SJCRH30 (cell line): ENCODE results near the gene ZBTB25. TPM values are rescaled to one million over a fixed set of nuclear protein-coding genes. Genes with fewer than 3 reads are reported as not detected.

Experiments used
- DNase-seq, 2 experiments: peaks; one replicate each; pipeline ENCODE4 v3.0.0-alpha.2; 2015 to 2020
- H3K27ac ChIP-seq: fragments of 250-450 bp; sonication (Bioruptor Pico); 2 replicates; pipeline ENCODE4 v1.5.1; 2020; ENCODE audit warnings: mild to moderate bottlenecking, moderate library complexity
- H3K27me3 ChIP-seq: fragments of 250-450 bp; sonication (Bioruptor Pico); 2 replicates; pipeline ENCODE4 v1.5.1; 2020; ENCODE audit warnings: mild to moderate bottlenecking, moderate library complexity
- H3K36me3 ChIP-seq: fragments of 250-450 bp; sonication (Bioruptor Pico); 2 replicates; pipeline ENCODE4 v1.5.1; 2020; ENCODE audit warnings: mild to moderate bottlenecking, moderate library complexity
- H3K4me1 ChIP-seq: fragments of 250-450 bp; sonication (Bioruptor Pico); 2 replicates; pipeline ENCODE4 v1.5.1; 2020; ENCODE audit warnings: mild to moderate bottlenecking, moderate library complexity
- H3K4me3 ChIP-seq: fragments of 250-450 bp; sonication (Bioruptor Pico); 2 replicates; pipeline ENCODE4 v1.5.1; 2020; ENCODE audit warnings: mild to moderate bottlenecking, moderate library complexity
- H3K9me3 ChIP-seq: fragments of 250-450 bp; sonication (Bioruptor Pico); replicated peaks from 2 replicates; pipeline ENCODE4 v1.5.1; 2020; ENCODE audit warnings: mild to moderate bottlenecking, moderate library complexity
- total RNA-seq: library from RNA; depleted of rRNA; stranded (reverse); fragments of >200 nt; shearing (Covaris generic); gene quantifications from 2 replicates; pipeline ENCODE4 v1.2.3, GENCODE V29; 2014; rRNA removed

Gene ZBTB25
- 4.8 and 7.0 TPM in 2 replicates for total RNA-seq

DNA sequence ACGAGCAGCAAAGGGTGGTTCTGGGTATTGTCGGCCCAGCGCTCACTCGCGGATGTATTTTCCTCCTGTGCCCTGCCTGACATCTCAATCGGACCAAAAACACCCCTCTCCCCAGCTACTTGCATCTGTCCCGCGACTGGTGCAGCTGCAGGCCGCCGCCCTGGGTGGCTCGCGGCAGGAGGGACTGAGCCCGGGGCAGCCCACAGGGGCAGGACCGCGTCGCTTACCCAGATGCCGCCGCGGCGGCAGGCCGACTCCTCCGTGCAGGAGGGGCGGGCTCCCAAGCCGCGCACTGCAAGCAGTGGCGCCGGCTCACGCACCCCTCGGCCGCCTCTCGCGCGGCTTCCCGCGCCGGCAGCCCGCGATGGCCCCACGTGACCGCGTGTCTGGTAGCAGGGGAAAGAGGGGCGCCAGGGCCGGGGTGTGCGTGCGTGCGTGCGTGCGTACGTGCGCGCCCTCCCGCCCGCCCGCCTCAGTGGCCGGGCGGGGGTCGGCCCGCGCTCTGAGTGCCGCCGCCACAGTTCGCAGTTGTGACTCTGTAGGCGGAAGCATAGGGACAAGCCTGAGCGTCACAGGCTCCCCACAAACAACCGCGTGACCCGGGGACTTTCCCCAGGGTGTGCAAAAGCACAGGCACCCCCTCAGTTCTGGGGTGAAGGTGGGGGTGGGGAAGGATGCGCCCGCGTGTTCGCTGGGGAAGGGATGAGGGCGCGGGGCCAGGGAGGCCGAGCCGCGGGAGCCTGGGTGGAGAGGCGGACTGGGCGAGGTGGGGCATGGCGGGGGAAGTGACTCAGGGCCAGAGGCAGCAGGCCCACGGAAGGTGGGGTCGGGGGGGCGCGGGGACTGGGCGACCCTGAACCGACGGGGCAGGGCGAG lies at the start of gene ZBTB25:
ZBTB25 (minus strand) TSS at position 405 of the 876 bp plus-strand sequence. CDS start 13,305 bp downstream, outside the sequence.
- peak; percentile 91 for DNase-seq
- H3K4me3 ChIP-seq, result peak within 1 kb of the TSS; percentile 93
- 0 out of 2 replicates have a peak, but pooled peaks cover 1% of the 10 kb centered on the region for H3K36me3 ChIP-seq
- H3K4me1 ChIP-seq, result peaks cover 16% of the 10 kb centered on the region
- H3K9me3 ChIP-seq, result no peaks in the 10 kb centered on the region
- H3K27ac ChIP-seq, result peak within 1 kb of the TSS; percentile 96
- no peaks in the 10 kb centered on the region for H3K27me3 ChIP-seq

- Histone ChIP-seq H3K9me3 (no peaks in the 10 kb centered on the region), H3K27me3 (peaks cover 4% of the 10 kb centered on the region; the same call in 1 of the 2 replicates), H3K36me3 (no peaks in the 10 kb centered on the region), H3K4me1 (no peaks in the 10 kb centered on the region), H3K27ac (no peak overlapping the region), H3K4me3 (no peak overlapping the region)
- no peak for DNase-seq
Measured at GRCh38 chr14:64550621-64551333, 47.1 kb upstream of the ZBTB25 start.

GRCh38 chr14:64549791-64550620 lies 46.4 kb upstream of the ZBTB25 start, which contains the start of gene PPP1R36:
Gene PPP1R36 (plus strand): TSS chr14:64549961. CDS start chr14:64549998, 37 bp downstream.
- Histone ChIP-seq H3K36me3 (no peaks in the 10 kb centered on the region), H3K4me3 (no peak within 1 kb of the TSS), H3K27ac (no peak within 1 kb of the TSS), H3K9me3 (no peaks in the 10 kb centered on the region), H3K27me3 (no peaks in the 10 kb centered on the region; the same call in 1 of the 2 replicates), H3K4me1 (no peaks in the 10 kb centered on the region)
- DNase-seq, result no peak

DNA sequence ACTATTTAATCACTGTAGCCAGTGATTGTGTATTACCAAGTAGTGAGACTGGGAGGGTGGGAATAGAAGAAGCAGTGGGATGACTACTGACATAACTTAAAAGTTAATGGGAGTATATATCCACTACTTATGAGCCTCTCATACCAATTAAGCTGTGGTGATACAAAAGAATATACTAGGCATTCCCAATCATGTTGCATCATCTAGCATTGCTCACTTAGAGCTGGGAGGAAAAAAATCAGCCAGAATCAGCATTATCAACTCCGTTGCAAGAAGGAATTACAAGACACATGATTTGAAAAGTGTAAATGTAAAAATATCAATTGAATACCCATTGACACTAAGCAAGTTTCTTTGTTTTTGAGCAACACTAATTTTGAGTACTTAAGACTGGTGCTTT lies 45.4 kb upstream of the ZBTB25 start:
- Histone ChIP-seq H3K36me3 (no peaks in the 10 kb centered on the region), H3K4me1 (no peaks in the 10 kb centered on the region), H3K27me3 (no peaks in the 10 kb centered on the region; the same call in 1 of the 2 replicates), H3K4me3 (no peak overlapping the region), H3K27ac (no peak overlapping the region), H3K9me3 (no peaks in the 10 kb centered on the region)
- no peak for DNase-seq

GRCh38 chr14:64544607-64545312 lies 41.1 kb upstream of the ZBTB25 start:
- Histone ChIP-seq H3K4me1 (no peaks in the 10 kb centered on the region), H3K4me3 (no peak overlapping the region), H3K9me3 (no peaks in the 10 kb centered on the region), H3K36me3 (no peaks in the 10 kb centered on the region), H3K27me3 (no peaks in the 10 kb centered on the region), H3K27ac (no peak overlapping the region)
- no peak for DNase-seq

- no peak for DNase-seq
- Histone ChIP-seq H3K27me3 (no peaks in the 10 kb centered on the region), H3K36me3 (no peaks in the 10 kb centered on the region), H3K9me3 (no peaks in the 10 kb centered on the region), H3K4me3 (no peak overlapping the region), H3K27ac (no peak overlapping the region), H3K4me1 (no peaks in the 10 kb centered on the region)
Measured at GRCh38 chr14:64542836-64543201, 39.2 kb upstream of the ZBTB25 start.

GRCh38 chr14:64541972-64542835 lies 38.6 kb upstream of the ZBTB25 start:
- H3K4me1 ChIP-seq, result no peaks in the 10 kb centered on the region
- H3K4me3 ChIP-seq, result no peak overlapping the region
- no peaks in the 10 kb centered on the region for H3K36me3 ChIP-seq
- H3K27me3 ChIP-seq, result no peaks in the 10 kb centered on the region
- H3K27ac ChIP-seq, result no peak overlapping the region
- no peak for DNase-seq
- no peaks in the 10 kb centered on the region for H3K9me3 ChIP-seq

DNA sequence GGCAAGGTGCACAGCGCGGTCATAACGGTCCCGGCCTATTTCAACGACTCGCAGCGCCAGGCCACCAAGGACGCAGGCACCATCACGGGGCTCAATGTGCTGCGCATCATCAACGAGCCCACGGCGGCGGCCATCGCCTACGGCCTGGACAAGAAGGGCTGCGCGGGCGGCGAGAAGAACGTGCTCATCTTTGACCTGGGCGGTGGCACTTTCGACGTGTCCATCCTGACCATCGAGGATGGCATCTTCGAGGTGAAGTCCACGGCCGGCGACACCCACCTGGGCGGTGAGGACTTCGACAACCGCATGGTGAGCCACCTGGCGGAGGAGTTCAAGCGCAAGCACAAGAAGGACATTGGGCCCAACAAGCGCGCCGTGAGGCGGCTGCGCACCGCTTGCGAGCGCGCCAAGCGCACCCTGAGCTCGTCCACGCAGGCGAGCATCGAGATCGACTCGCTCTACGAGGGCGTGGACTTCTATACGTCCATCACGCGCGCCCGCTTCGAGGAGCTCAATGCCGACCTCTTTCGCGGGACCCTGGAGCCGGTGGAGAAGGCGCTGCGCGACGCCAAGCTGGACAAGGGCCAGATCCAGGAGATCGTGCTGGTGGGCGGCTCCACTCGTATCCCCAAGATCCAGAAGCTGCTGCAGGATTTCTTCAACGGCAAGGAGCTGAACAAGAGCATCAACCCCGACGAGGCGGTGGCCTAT lies 37.8 kb upstream of the ZBTB25 start:
- Histone ChIP-seq H3K4me3 (no peak overlapping the region), H3K27ac (no peak overlapping the region), H3K9me3 (no peaks in the 10 kb centered on the region), H3K4me1 (no peaks in the 10 kb centered on the region), H3K27me3 (no peaks in the 10 kb centered on the region), H3K36me3 (no peaks in the 10 kb centered on the region)
- DNase-seq, result no peak

DNA sequence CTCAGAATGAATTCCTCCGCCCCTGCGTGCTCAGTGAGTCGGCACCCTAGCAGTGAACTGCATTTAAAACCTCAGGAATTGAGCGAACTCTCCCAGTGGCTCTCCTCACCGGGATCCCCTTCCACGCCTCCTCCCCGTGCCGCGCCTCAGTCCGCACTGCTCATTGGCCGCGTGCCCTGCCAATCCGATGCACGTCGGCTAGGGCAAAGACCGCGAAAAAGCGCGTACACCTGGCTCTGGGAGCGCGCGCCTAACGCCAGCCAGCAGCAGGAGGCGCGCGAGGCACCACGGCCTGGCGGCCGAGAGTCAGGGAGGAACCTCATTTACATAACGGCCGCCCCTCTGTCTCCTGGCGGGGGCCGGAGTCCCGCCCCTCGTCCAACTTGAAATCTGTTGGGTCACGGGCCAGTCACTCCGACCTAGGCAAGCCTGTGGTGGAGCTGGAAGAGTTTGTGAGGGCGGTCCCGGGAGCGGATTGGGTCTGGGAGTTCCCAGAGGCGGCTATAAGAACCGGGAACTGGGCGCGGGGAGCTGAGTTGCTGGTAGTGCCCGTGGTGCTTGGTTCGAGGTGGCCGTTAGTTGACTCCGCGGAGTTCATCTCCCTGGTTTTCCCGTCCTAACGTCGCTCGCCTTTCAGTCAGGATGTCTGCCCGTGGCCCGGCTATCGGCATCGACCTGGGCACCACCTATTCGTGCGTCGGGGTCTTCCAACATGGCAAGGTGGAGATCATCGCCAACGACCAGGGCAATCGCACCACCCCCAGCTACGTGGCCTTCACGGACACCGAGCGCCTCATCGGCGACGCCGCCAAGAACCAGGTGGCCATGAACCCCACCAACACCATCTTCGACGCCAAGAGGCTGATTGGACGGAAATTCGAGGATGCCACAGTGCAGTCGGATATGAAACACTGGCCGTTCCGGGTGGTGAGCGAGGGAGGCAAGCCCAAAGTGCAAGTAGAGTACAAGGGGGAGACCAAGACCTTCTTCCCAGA lies 36.9 kb upstream of the ZBTB25 start, which contains the start of gene HSPA2:
HSPA2 (plus strand) TSS at position 534 of the 995 bp plus-strand sequence; CDS start at position 643, 109 bp downstream.
- H3K4me1 ChIP-seq, result no peaks in the 10 kb centered on the region
- no peaks in the 10 kb centered on the region for H3K9me3 ChIP-seq
- peak within 1 kb of the TSS; percentile 70 for H3K27ac ChIP-seq
- DNase-seq, result peak; percentile 90
- H3K4me3 ChIP-seq, result peak within 1 kb of the TSS; percentile 62
- H3K27me3 ChIP-seq, result no peaks in the 10 kb centered on the region
- H3K36me3 ChIP-seq, result no peaks in the 10 kb centered on the region

DNA sequence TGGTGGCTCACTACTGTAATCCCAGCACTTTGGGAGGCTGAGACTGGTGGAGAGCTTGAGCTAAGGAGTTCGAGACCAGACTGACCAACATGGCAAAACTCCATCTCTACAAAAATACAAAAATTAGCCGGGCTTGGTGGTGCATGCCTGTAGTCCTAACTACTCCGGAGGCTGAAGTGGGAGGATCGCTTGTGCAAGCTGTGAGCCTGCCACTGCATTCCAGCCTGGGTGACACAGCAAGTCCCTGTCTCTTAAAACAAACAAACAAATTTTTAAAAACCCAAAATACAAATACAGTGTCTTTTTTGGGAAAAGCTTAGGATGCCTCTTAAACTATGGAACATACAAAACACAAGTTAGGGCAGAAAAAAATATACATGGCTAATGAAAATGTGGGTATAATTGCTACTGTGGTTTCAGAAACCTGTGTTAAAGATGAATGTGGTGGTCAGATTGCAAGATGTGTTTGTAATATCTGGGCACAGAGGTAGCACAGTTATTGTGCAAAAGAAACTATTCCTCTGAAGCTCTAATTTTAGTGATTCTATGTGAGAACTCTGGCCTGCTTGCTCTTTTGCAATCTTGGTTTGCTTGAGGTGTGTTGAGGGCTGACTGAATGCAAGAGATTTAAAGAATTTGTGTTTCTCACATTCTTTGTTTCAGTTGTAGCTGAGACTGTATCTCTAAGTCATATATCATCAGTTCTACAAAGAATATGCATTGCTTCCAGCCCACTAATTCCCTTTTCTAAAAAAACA lies 33.0 kb upstream of the ZBTB25 start:
- Histone ChIP-seq H3K4me1 (no peaks in the 10 kb centered on the region), H3K36me3 (no peaks in the 10 kb centered on the region), H3K9me3 (no peaks in the 10 kb centered on the region), H3K4me3 (no peak overlapping the region), H3K27me3 (no peaks in the 10 kb centered on the region), H3K27ac (no peak overlapping the region)
- no peak for DNase-seq

DNA sequence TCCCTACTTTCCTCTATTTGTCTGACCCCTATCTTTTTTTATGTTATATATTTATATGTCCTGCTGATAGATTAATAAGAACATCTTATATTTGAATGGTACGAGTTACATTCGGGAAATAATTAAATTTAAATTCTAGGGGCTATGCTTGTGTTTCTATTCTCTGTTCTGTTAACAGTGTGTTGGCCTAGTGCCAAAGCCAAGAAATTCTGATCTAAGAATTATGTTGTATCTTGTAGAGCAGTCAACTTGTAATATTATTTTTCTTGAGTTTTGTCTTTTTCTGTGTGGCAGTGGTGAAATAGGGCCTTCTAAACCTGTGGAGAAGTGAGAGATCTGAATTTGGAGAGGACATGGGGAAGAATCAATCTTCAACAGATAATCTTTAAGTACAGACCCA lies 27.9 kb upstream of the ZBTB25 start:
- no peak overlapping the region for H3K27ac ChIP-seq
- DNase-seq, result no peak
- H3K4me3 ChIP-seq, result no peak overlapping the region
- no peaks in the 10 kb centered on the region for H3K9me3 ChIP-seq
- no peaks in the 10 kb centered on the region for H3K27me3 ChIP-seq
- H3K4me1 ChIP-seq, result no peaks in the 10 kb centered on the region
- no peaks in the 10 kb centered on the region for H3K36me3 ChIP-seq
